Activated CD4-positive, alpha-beta T cell treated with anti-CD3 and anti-CD28 coated beads for 24 hours (primary cell): ENCODE results near the gene ANKRD18B.
A peak's percentile ranks its signal among the peaks of the same experiment; 100 is the strongest.
"Not testable (repeated sequence)": the region's sequence is repeated elsewhere in the genome, so short reads cannot be mapped to it uniquely, and the experiment has no call there.

Experiments used
- DNase-seq, 2 donors: peaks; one replicate each; pipeline ENCODE4 v3.0.0-alpha.2; 2020; ENCODE audit warnings: low read depth in 2 of 2

The ANKRD18B gene

DNA sequence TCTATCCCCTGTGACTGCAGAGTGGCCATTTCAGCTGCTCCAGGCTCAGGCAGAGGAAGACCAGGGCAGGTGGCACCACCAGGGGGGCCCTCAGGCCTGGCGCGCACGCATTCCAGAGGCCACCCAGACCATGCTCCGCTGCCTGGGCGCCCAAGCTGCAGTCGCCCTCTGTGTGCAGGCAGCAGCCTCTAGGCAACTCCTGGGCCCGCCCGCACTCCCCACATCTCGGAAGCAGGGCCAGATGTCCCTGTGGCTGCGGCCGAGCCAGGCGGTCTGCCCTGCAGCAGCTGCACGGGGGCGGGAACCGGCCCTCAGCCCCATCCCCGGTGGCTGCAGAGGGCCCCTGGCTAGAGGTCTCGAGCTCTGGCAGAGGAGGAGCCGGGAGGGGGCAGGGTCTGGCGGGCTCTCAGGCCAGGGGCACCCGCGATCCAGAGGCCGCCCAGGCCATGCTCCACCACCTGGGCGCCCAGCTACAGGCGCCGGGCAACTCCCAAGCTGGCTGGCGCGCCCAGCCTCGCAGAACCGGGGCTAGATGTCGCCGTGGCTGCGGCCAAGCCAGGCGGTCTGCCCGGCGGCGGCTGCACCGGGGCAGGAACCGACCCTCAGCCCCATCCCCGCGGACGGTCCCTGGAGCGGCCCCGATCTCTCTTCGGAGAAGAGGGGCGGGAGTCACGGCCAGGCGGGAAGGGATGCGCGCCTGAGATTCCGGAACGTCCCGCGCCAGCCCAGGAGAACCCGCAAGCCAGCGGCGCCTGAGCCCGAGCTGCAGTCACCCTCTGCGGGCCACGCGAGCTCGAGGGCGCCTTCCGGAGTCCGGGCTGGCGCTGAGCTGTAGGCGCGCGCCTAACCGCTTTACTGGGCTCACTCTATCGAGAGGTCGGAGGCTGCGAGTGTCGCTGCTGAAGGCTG is at the start of gene ANKRD18B:
ANKRD18B (plus strand) TSS at position 855 of the 909 bp plus-strand sequence. CDS start 239 bp downstream, outside the sequence.
- DNase-seq: peak in 1 of 2 donors; percentile 25

DNA sequence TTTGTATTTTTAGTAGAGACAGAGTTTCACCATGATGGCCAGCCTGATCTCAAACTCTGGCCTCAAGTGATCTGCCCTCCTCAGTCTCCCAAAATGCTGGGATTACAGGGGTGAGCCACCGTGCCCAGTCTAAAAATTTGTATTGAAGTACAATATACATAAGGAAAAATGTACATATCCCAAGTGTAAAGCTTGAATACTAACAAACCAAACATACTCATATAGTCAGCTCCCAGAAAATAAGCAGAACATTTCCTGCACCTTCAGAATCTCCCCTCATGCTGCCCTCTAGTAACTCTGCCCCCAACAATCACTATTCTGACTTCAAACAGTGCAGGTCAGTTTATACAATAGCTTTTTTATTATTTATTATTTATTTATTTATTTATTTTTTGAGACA is 48.7 kb upstream of the ANKRD18B start:
- DNase-seq: no peak

DNA sequence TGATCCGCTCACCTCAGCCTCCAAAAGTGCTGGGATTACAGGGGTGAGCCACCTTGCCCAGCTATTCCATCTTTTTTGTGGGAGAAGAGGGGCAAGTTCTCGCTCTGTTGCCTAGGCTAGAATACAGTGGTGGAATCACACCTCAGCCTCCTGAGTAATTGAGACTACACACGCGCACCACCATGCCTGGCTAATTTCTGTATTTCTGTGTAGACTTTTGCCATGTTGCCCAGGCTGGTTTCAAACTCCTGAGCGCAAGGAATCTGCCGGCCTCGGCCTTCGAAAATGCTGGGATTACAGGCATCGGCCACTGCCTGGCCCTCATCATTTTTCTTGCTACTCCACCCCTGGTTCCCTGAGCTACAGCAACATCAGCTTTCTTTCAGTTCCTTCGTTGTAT is 47.5 kb upstream of the ANKRD18B start:
- DNase-seq: no peak

DNA sequence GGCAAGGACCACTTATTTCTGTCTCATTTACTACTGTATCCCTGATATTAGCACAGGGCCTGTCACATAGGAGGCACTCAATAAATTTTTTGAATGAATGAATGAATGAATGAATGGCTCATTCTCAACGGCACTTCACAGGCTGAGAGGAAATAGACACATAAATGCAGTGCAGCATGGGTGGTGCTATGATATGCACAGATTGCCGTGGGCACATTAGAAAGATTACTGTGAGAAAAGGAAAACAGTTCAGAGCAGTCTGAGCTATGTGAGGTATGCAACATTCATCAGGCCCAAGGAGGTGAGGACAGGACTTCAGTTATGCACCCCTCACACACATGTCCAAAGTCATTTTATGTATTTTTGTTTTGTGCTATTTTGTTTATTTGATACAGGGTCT is 43.9 kb upstream of the ANKRD18B start:
- DNase-seq: no peak

DNA sequence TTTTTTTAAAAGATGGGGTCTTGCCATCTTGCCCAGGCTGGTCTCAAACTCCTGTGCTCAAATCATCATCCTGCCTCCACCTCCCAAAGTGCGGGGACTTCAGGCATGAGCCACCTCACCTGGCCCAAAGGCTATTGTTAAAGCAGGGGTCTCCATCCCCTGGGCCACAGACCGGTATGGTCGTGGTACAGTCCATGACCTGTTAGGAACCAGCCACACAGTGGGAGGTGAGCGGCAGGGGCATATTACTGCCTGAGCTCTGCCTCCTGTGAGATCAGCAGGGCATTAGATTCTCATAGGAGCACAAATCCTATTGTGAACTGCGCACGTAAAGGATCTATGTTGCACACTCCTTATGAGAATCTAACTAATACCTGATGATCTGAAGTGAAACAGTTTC is 43.1 kb upstream of the ANKRD18B start:
- no peak for DNase-seq

DNA sequence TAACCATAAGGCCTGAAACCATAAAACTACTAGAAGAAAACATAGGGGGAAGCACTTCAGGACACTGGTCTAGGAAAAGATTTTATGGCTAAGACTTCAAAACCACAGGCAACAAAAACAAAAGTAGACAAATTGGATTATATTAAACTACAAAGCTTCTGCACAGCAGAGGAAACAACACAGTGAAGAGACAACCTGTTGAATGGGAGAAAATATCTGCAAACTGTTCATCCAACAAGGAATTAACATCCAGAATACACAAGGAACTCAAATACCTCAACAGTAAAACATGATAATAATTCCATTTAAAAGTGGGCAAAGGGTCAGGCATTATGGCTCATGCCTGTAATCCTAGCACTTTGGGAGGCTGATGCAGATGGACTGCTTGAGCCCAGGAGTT is 38.7 kb upstream of the ANKRD18B start:
- not testable (repeated sequence) for DNase-seq

DNA sequence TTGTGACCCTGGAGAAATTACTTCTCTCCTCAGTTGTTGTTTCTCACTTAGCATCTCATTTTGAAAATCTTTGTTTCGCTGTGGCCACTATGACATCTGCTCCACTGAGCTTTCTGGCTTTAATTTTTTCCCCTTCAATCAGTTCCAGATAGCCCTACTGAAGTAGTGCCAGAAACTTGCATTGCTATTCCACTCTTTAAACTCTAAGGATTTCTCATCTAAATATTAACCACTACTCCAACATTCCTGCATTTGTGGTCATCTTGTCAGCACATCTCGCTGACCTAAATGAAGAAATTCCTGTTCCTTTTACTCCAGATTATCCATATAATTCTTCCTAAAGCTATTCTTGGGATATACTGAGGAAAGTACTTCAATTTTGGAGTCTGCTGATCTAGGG is 35.0 kb upstream of the ANKRD18B start:
- no peak for DNase-seq

DNA sequence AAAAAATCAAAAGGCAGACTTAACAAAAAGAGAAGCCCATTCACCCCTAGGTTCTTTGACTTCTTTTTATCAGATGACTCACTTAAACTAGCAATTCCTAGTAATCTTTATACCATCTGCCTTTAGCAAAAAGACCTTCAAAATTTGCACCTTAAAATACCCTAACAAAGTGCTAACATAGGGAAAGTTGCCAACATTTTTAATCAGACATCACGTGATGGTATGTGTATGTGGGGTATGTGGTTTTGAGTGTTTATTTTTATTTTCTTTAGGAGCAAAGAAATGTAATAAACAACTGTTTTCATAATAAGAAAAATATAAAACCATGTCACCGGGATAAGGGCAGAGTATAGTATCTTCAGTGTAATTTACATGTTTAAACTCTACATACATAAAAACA is 30.2 kb upstream of the ANKRD18B start:
- not testable (repeated sequence) for DNase-seq

DNA sequence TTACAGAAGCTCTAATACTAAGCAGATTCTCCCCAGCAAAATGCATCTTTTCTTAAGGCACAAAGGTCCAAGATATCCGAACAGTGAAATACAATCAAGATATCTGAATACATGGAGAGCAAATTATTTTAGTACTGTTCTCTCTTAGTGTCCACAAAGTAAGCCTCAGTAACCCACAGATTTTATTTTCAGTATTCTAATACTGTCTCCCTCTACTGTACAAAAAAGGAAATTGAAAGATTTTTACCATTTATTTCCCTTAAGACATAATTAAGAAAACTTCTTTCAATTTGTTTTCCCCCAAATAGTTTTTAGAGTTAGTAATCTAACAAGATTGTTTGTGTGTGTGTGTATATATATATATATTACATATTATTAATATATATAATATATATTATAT is 25.7 kb upstream of the ANKRD18B start:
- no peak for DNase-seq

DNA sequence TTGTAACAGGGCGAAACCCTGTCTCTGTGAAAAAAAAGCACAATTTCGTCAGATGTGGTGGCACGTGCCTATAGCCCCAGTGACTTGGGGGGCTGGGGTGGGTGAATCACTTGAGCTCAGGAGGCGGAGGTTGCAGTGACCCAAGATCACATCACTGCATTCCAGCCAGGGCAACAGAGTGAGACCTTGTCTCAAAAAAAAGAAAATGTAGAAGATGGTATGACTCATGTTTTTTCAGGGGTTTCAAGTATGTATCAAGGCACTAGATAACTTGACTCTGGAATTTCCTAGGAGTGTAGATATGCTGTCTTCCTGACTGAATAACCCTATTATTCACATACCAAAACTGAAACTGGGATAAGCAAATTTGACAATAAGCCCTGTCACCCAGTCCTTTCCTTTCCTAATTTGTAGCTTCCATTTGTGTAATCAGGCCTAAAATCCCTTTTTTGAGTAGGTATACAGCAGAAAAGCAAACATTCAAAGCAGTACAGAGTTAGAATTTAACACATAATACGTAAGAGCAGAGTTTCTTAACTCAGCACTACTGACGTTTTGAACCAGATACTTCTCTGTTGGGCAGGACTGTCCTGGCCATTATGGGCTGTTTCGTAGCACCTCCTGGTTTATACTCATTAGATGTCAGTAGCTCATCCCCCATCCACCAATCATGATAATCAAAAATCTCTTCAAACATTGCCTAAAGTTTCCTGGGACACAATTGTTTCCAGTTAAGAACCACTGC is 17.3 kb upstream of the ANKRD18B start:
- no peak for DNase-seq

DNA sequence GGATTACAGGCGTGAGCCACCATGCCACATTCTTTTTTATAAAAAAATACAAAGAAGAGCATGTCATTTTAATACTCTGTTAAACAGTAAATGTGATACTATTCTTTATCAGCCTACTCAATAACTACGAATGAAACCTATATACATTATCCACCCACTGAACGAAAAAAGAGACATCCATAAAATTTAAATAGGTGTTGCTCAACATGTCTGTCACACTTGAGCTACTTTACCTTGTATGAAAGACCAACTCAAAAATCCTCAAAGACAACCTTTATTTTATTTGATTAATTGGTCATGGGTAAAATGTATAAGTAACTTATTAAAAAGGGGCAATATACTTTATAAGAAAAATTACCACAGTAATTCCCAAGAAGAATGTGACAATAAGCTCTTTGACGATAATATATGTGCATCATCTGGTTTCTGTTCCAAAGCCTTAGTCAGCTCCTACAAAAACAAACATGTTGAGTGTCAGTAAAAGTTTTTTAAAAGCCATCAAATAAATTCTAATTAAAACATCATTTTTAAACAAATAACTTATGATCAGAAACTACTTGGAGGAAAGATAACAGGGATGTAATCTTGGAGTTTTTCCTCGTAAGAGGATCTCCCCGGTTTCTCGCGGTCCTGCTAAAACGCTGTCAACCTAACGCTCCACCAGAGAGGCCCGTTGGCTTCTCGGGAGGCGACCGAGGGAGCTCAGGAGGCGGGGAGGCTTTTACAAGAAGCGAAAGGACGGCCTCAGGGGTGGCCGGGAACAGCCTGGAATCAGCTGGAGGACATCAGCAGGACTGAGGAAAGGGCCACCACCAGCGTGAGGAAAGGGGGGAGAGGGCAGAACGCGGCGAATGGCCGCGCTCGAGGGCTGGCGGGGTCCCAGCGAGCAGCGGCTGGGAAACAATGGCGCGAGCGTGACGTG is 13.5 kb upstream of the ANKRD18B start:
- no peak for DNase-seq

DNA sequence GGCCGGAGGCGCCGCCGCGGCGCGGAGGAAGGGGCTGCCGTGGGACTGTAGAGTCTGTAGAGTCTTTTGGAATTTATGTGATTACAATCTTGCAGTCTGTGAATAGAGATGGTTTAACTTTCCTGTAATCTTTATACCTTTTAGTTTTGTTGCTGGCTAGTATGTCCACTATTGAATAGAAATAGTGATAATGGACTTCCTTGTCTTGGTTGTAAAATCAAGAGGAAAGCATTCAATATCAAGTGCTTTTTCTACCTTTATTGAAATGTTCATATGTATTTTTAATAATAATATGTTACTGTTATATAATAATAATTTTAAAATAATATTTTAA is 12.9 kb upstream of the ANKRD18B start:
- not testable (repeated sequence) for DNase-seq

DNA sequence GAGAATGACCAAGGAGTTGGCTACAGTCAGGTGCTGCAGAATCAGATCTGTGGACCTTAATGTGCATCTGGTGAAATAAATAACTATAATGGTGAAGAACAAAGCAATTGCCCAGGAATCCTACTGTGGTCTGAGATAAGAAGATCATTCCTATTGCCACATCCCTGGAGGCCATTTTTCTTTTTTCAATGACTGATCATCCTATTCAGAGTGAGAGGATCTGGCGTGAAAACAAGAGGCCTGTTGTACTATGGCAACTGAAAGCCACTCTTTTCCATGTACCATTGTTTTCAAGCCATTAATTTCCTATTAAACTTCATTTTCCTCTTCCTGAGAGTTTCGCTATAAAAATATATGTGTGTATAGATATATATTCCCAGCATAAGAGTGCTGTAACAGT is 11.5 kb upstream of the ANKRD18B start:
- not testable (repeated sequence) for DNase-seq

DNA sequence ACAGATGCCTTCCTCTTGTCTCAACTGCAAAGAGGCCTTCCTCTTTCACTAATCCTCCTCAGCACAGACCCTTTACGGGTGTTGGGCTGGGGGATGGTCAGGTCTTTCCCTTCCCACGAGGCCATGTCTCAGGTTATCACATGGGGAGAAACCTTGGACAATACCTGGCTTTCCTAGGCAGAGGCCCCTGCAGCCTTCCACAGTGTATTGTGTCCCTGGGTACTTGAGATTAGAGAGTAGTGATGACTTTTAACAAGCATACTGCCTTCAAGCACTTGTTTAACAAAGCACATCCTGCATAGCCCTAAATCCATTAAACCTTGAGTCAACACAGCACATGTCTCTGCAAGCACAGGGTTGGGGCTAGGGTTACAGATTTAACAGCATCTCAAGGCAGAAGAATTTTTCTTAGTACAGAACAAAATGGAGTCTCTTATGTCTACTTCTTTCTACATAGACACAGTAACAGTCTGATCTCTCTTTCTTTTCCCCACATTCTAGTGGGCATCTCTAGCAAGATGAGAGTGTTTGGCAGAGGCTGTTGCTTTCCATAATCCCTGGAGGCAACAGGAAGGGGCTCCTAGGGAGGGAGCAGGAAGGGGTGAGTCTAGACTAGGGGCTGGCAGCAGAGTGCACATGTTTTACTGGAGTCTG is 8.6 kb upstream of the ANKRD18B start:
- DNase-seq: not testable (repeated sequence)

DNA sequence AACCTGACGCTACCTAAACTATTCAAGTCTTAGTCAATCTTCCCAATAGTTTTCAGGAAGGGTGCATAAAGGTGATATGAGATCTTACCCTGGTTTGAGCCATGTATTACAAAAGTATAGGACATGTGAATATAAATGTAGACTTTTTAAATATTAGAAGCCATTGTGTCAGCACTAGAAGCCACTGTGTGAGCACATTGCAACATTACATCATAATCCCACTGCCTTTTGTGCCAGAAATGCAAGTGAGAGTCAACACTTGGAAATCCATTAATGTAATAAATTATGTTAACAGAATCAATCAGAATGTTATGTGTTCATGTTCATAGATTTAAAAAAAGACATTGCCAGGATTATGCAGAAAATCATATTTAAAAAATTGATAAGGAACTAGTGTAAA is 7.7 kb upstream of the ANKRD18B start:
- DNase-seq: not testable (repeated sequence)

DNA sequence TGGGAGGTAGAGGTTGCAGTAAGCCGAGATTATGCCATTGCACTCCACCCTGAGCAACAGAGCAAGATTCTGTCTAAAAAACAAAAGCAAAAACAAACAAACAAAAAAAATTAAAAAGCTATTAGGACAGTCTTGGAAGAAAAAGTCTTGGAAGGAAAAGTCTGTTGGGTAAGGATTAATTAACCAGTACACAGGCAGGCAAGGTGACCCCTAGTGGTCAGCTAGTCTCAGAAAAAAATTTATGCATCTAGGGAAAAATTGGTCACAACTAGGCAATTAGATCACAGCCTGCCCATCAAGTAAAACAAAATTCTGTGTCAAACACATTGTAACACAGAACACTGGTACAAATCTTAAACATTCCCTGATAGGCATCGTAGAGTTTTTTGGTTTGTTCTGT is 6.7 kb upstream of the ANKRD18B start:
- no peak for DNase-seq

DNA sequence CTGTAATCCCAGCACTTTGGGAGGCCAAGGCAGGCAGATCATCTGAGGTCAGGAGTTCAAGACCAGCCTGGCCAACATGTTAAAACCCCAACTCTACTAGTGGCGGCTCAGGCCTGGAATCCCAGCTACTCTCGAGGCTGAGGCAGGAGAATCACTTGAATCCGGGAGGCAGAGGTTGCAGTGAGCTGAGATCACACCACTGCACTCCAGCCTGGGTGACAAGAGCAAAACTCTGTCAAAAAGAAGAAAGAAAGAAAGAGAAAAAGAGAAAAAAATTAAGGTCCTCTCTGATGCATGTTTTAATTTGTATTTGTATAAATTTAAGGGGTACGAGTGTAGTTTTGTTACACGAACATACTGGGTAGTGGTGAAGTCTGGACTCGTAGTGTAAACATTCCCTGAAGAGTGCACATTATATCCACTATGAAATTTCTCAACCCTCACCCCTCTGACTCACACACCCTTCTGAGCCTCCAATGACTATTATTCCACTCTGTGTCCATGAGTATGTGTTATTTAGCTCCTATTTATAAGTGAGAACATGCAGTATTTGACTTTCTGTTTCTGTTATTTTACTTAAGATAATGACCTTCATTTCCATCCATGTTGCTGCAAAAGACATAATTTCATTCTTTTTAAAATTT is 6.0 kb upstream of the ANKRD18B start:
- not testable (repeated sequence) for DNase-seq

DNA sequence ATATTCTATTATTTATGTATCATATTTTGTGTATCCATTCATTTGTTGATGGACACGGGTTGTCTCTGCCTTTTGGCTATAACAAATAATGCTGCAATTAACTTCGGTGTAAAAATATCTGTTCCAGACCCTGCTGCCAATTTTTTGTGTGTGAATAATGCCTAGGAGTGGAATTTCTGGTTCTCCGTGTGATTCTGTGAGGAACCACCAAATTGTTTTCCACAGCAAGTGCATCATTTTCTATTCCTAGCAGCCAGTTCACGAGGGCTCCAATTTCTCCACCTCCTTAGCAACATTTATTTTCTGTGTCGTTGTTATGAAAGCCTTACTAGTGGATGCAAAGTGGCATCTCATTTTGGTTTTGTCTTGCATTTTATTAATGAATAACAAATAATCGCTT is 2.2 kb upstream of the ANKRD18B start:
- not testable (repeated sequence) for DNase-seq

DNA sequence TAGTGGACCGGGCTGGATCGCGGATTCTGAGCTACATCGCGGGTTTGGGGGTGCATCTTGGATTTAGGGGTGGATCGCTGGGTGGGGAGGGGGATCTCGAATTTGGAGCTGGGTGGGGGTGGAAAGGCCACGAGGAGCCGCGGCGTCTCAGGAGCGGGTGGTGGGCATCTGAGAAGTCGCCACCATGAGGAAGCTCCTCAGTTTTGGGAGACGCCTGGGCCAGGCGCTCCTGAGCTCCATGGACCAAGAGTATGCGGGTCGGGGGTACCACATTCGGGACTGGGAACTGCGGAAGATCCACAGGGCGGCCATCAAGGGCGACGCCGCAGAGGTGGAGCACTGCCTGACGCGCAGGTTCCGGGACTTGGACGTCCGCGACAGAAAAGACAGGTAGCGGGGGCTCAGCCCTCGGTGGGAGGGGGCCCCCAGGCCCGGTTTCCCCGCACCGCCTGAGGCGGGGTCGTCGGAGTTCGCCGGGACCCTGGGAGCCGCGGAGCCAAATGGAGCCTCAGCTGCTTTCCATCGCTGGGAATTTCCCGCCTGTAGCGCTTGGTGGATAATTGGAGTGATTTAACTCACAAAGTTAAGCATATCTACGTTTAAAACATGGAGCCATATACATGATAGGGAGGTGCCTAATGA is 376 bp downstream of the ANKRD18B start:
- no peak for DNase-seq

DNA sequence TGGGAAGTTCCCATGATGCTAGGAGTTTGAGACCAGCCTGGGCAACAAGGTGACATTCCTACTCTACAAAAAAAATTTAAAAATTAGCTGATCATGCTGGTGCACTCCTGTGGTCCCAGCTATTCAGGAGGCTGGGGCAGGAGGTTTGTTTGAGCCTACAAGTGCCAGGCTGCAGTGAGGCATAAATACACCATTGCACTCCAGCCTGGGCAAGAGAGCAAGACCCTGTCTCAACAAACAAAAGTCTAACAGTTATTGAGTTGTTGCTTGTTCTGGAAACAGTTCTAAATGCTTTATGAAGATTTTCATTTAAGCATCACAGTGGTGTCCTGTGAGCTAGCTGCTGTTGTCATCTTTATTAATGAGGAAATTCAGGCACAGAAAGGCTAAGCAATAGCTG is 4.0 kb downstream of the ANKRD18B start:
- DNase-seq: not testable (repeated sequence)
